ENCODE measurements around the gene ACOXL.

DNA sequence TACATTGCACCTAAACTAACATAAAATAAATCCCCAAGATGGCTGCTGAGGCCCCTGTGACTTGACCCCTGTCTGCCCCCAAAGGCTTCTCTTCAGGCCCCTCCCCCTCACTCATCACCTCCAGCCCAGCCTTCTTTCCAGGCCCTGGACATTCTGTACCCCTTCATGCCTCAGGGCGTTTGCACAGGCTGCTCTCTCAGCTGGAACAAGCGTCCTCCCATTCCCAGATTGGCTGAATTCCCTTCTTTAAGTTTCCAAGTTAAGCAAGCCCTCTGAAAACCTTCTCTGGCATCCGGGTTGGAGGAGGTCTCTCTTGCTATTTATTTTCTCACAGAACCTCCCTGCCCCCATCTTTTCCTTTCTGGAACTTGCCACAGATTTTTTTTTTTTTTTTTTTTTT lies 223.2 kb downstream of the ACOXL start:
- TF ChIP-seq SIN3A (conservative IDR thresholded peaks at IDR 0.05 in 1 of 2, IDR thresholded peaks at IDR 0.05 in 1 of 2; ENCODE audit: low read depth in 1 of 2, low read length in 2 of 2) (no peak), JUN (IDR thresholded peaks at IDR 0.05; ENCODE audit: low read depth, low read length) (no peak), POLR2AphosphoS5 (IDR thresholded peaks at IDR 0.05; ENCODE audit: low read depth, low read length) (no peak), CHD2 (IDR thresholded peaks at IDR 0.05; ENCODE audit: low read length) (no peak), KDM5A (IDR thresholded peaks at IDR 0.05; ENCODE audit: low read length) (no peak), CBX8 (IDR thresholded peaks at IDR 0.05; ENCODE audit: borderline replicate concordance, low read depth, low read length) (no peak), ATF3 (IDR thresholded peaks at IDR 0.05; ENCODE audit: insufficient read depth, low read depth, low read length) (no peak), EP300 (IDR thresholded peaks at IDR 0.05; ENCODE audit: borderline replicate concordance in 1 of 2, low read depth in 2 of 2, low read length in 2 of 2) (no peak), SRF (IDR thresholded peaks at IDR 0.05; ENCODE audit: low read depth, low read length) (no peak), RFX5 (IDR thresholded peaks at IDR 0.05; ENCODE audit: borderline replicate concordance, low read depth, low read length) (no peak), RBBP5 (IDR thresholded peaks at IDR 0.05; ENCODE audit: borderline replicate concordance, low read depth, low read length) (no peak)
- TF ChIP-seq, protein P1, sequence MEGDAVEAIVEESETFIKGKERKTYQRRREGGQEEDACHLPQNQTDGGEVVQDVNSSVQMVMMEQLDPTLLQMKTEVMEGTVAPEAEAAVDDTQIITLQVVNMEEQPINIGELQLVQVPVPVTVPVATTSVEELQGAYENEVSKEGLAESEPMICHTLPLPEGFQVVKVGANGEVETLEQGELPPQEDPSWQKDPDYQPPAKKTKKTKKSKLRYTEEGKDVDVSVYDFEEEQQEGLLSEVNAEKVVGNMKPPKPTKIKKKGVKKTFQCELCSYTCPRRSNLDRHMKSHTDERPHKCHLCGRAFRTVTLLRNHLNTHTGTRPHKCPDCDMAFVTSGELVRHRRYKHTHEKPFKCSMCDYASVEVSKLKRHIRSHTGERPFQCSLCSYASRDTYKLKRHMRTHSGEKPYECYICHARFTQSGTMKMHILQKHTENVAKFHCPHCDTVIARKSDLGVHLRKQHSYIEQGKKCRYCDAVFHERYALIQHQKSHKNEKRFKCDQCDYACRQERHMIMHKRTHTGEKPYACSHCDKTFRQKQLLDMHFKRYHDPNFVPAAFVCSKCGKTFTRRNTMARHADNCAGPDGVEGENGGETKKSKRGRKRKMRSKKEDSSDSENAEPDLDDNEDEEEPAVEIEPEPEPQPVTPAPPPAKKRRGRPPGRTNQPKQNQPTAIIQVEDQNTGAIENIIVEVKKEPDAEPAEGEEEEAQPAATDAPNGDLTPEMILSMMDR (IDR thresholded peaks at IDR 0.05; ENCODE audit: control extremely low read depth in 1 of 3, insufficient read depth in 1 of 3, low read depth in 1 of 3, low read length in 3 of 3): no peak
